Ovary (tissue), 3 donors: Measurements from ENCODE around the gene AP5B1.

ENCODE experiments used
- POLR2A ChIP-seq: fragments of 450-650 bp; IDR thresholded peaks from one replicate; pipeline ENCODE4 v1.6.1; 2017; ENCODE audit warnings: antibody characterized with exemption, mild to moderate bottlenecking, moderate library complexity
- TF ChIP-seq, protein P1 (sequence below), 3 donors: fragments of 450-650 bp in 2 of 3; fragments of 200-600 bp in 1 of 3; IDR thresholded peaks; one replicate each; pipeline versions ENCODE4 v1.5.1 to v1.8.0; 2016 to 2022; ENCODE audit warnings: antibody characterized with exemption in 3 of 3, mild to moderate bottlenecking in 1 of 3
- donor health status: DM: no; HTN: no; CAD: no.

DNA sequence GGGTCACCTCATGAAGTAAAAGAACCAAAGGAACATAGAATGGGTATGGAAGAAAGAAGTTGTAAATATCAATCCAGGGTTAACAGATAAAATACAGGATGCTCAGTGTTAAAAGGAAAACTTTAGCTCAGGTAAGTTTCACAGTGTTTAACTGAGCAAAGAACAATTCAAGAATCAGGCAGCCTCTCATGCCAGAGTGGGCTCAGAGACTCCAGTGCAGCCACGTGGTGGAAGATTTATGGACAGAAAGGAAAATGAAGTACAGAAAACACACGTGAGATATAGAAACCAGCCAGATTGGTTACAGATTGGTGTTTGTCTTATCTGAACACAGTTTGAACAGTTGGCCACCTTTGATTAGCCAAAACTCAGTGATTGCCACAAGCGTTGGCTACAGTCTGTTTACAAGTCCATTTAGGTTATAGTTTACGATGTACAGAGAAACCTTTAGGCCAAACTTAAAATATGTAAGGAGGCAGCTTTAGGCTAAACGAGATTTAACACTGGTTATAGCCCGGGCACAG is 9.1 kb downstream of the AP5B1 start:
- no peak for TF ChIP-seq POLR2A
- TF ChIP-seq, protein P1, sequence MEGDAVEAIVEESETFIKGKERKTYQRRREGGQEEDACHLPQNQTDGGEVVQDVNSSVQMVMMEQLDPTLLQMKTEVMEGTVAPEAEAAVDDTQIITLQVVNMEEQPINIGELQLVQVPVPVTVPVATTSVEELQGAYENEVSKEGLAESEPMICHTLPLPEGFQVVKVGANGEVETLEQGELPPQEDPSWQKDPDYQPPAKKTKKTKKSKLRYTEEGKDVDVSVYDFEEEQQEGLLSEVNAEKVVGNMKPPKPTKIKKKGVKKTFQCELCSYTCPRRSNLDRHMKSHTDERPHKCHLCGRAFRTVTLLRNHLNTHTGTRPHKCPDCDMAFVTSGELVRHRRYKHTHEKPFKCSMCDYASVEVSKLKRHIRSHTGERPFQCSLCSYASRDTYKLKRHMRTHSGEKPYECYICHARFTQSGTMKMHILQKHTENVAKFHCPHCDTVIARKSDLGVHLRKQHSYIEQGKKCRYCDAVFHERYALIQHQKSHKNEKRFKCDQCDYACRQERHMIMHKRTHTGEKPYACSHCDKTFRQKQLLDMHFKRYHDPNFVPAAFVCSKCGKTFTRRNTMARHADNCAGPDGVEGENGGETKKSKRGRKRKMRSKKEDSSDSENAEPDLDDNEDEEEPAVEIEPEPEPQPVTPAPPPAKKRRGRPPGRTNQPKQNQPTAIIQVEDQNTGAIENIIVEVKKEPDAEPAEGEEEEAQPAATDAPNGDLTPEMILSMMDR (IDR thresholded peaks at IDR 0.05) = no peak
